ENCODE data around the gene KRT73. TPM values are rescaled to one million over a fixed set of nuclear protein-coding genes. Genes with fewer than 3 reads are reported as not detected.

KRT73 gene
- total and polyA plus RNA-seq, 2 of the 8 experiments (the other 6 are each of a cell fraction or from before 2014, with no cell fraction given), result not detected

GRCh38 chr12:52659951-52660350, 41.6 kb upstream of the KRT73 start:
- DNase-seq (ENCODE audit: low read depth in 1 of 2, low spot score in 2 of 2) (no peak), FAIRE-seq (no peak)
- no peaks in the 10 kb centered on the region for H4K20me1 ChIP-seq (replicated peaks in 1 of 2; ENCODE audit: control insufficient read depth in 1 of 2, insufficient read depth in 2 of 2, low read length in 2 of 2)
- no peak overlapping the region for H3K4me2 ChIP-seq (ENCODE audit: insufficient read depth in 1 of 2, low read depth in 2 of 2, low read length in 2 of 2)
- H3K56ac ChIP-seq (replicated peaks; ENCODE audit: insufficient read length, low read depth, low read length), result no peak overlapping the region
- H3K23me2 ChIP-seq (ENCODE audit: low read depth, low read length), result no peaks in the 10 kb centered on the region
- CTCF ChIA-PET (ENCODE audit: partially characterized antibody), result interaction anchor here (0.6 to 2.3 kb wide), 17 partner anchors 10 to 380 kb away, joined by 3 to 7 read pairs (median 4); partner anchors contain the start of gene KRT83
- no peak overlapping the region for H4K5ac ChIP-seq (ENCODE audit: insufficient read length, low read depth, low read length)
- no peak overlapping the region for H2BK12ac ChIP-seq (ENCODE audit: low read depth, low read length)
- H3K27ac ChIP-seq (ENCODE audit: low read depth, low read length), result no peak overlapping the region
- H2BK5ac ChIP-seq (ENCODE audit: low read depth, low read length), result no peak overlapping the region
- H3K27me3 ChIP-seq (replicated peaks in 1 of 4; ENCODE audit: control insufficient read depth in 3 of 4, extremely low read depth in 1 of 4, insufficient read depth in 3 of 4, low read length in 3 of 4), result no peaks in the 10 kb centered on the region
- POLR2A ChIA-PET (ENCODE audit: partially characterized antibody), result no interaction called here
- H3K9ac ChIP-seq (replicated peaks in 1 of 4; ENCODE audit: extremely low read depth in 1 of 4, low read depth in 3 of 4, low read length in 3 of 4), result no peak overlapping the region
- 89% methylated on average over 4 of the region's 4 CpGs; no CpG with 5 or more reads in 1 of the 2 experiments for WGBS, 2 experiments (ENCODE audit: extremely low coverage in 1 of 2, insufficient coverage in 1 of 2, insufficient read length in 1 of 2, insufficient replicate concordance in 2 of 2, low coverage in 1 of 2, low lambda C conversion rate in 2 of 2, missing lambda C conversion rate in 1 of 2)
- no peak overlapping the region for H2AK5ac ChIP-seq (ENCODE audit: low read depth, low read length)
- H4K91ac ChIP-seq (replicated peaks; ENCODE audit: insufficient read length, low read length), result no peak overlapping the region
- 0 out of 2 replicates have a peak overlapping the region, but pooled peaks have one; percentile 4 for H2AFZ ChIP-seq (ENCODE audit: low read length)
- no peak overlapping the region for H2BK120ac ChIP-seq (replicated peaks; ENCODE audit: low read depth, low read length)
- no peak overlapping the region for H3K4ac ChIP-seq (replicated peaks; ENCODE audit: insufficient read length, low read depth, low read length)
- no peaks in the 10 kb centered on the region for H3K4me1 ChIP-seq (replicated peaks in 1 of 4; ENCODE audit: control insufficient read depth in 3 of 4, insufficient read depth in 4 of 4, low read length in 3 of 4)
- H3K36me3 ChIP-seq (ENCODE audit: control insufficient read depth in 2 of 4, insufficient read depth in 4 of 4, low read length in 3 of 4), result no peaks in the 10 kb centered on the region
- H3K9me3 ChIP-seq (ENCODE audit: insufficient read depth in 2 of 2, low read depth in 1 of 2, low read length in 1 of 2), result no peaks in the 10 kb centered on the region
- no peak overlapping the region for H3K18ac ChIP-seq (ENCODE audit: extremely low read depth, low read length)
- no peaks in the 10 kb centered on the region for H3K79me1 ChIP-seq (ENCODE audit: low read depth, low read length)
- H3K79me2 ChIP-seq (ENCODE audit: control insufficient read depth in 1 of 2, insufficient read depth in 2 of 2, low read length in 2 of 2), result no peaks in the 10 kb centered on the region
- no peak overlapping the region for H3K14ac ChIP-seq (ENCODE audit: insufficient read length)
- H2BK15ac ChIP-seq (ENCODE audit: low read length), result no peak overlapping the region
- H2BK20ac ChIP-seq (ENCODE audit: low read length), result no peak overlapping the region
- H3K23ac ChIP-seq (ENCODE audit: insufficient read length), result no peak overlapping the region
- no peak overlapping the region for H3K4me3 ChIP-seq (ENCODE audit: extremely low read depth in 1 of 4, insufficient read depth in 2 of 4, low read depth in 3 of 4, low read length in 4 of 4)
- no peak overlapping the region for H4K8ac ChIP-seq (ENCODE audit: extremely low read depth, insufficient read depth, low read length)
- TF ChIP-seq SP1 (IDR thresholded peaks at IDR 0.05; ENCODE audit: low read depth, low read length) (no peak), TCF12 (IDR thresholded peaks at IDR 0.05; ENCODE audit: low read depth, low read length) (no peak), MAFK (IDR thresholded peaks at IDR 0.05; ENCODE audit: low read depth, low read length) (no peak), ASH2L (IDR thresholded peaks at IDR 0.05; ENCODE audit: low read length) (no peak), KDM1A (IDR thresholded peaks at IDR 0.05; ENCODE audit: borderline replicate concordance, low read length) (no peak), GTF2F1 (IDR thresholded peaks at IDR 0.05; ENCODE audit: borderline replicate concordance, low read depth, low read length) (no peak), SIRT6 (IDR thresholded peaks at IDR 0.05; ENCODE audit: low read length) (no peak), EGR1 (IDR thresholded peaks at IDR 0.05; ENCODE audit: borderline replicate concordance, low read depth, low read length) (no peak), PHF8 (conservative IDR thresholded peaks at IDR 0.05; ENCODE audit: low read depth, low read length) (no peak)

Data from H1 (cell line).